DMS53 treated with DMSO at 0.1 percent for 48 hours (cell line): ENCODE measurements around the gene INPP5A.
"Not testable (repeated sequence)": the region's sequence is repeated elsewhere in the genome, so short reads cannot be mapped to it uniquely, and the experiment has no call there.

ENCODE experiments used
- DNase-seq: peaks from one replicate; lab custom pipeline; 2025; ENCODE audit not compliant: unreplicated experiment; lab: John Stamatoyannopoulos, UW

The INPP5A gene

GRCh38 chr10:132537684-132538001 is at the start of gene INPP5A:
Gene INPP5A (plus strand): TSS chr10:132537787. CDS start chr10:132538097, 310 bp downstream.
- no peak for DNase-seq

DNA sequence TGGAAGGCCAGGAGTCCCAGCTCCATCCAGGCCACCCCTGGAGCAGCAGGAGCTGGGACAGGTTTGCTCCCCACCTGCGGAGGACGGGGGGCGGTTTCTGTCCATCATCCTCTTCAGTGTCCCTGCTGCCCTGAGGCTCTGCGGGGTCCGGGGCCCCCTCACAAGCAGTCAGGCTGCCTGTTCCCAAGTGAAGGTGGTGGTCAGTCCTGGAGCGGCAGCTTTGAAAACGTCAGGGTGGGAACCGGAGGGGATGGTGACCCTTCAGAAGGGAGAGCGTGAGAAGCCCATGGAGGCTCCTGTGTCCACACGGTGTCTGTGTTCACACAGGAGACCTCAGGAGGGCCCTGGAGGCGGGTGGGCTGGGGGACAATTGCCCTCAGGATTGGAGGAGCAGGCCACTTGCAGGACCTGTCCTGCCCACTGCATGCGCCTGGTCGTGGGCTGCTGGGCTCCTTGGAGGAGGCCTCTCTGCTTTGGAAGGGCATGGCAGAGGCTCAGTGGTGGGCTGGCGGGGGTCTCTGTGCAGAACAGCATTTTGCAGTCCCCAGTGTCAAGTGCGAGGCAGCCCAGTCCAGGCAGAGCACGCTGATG is 49.3 kb upstream of the INPP5A start:
- no peak for DNase-seq

DNA sequence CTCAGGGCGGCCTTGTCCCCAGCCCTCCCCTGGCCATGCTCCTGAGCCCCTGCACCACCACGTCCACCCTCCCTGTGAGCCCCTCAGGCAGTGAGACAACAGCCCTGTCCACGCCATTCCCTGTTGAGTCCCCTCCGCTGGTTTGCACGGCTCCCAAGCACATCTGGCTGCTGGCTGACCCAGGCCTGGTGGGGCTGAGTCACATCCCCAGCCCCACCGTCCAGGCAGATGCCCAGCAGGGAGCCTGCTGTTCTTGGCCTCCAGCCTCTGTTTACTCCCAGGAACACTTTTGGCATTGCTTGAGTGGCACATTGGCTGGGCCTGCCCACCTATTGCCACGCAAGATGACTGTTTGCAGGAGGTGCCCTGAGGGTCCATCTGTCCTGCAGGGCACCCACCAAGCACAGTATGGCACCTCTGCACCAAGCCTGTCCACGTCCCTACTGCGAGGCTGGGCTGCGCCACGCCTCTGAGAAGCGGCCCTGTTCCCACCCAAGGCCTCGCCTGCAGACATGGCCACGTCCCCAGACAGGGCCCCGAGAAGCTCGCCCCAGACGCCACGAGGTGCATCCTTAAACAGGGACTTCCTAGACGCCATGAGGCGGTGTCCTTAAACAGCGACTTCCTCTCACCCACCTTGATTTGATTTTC is 48.4 kb upstream of the INPP5A start:
- DNase-seq, result no peak

DNA sequence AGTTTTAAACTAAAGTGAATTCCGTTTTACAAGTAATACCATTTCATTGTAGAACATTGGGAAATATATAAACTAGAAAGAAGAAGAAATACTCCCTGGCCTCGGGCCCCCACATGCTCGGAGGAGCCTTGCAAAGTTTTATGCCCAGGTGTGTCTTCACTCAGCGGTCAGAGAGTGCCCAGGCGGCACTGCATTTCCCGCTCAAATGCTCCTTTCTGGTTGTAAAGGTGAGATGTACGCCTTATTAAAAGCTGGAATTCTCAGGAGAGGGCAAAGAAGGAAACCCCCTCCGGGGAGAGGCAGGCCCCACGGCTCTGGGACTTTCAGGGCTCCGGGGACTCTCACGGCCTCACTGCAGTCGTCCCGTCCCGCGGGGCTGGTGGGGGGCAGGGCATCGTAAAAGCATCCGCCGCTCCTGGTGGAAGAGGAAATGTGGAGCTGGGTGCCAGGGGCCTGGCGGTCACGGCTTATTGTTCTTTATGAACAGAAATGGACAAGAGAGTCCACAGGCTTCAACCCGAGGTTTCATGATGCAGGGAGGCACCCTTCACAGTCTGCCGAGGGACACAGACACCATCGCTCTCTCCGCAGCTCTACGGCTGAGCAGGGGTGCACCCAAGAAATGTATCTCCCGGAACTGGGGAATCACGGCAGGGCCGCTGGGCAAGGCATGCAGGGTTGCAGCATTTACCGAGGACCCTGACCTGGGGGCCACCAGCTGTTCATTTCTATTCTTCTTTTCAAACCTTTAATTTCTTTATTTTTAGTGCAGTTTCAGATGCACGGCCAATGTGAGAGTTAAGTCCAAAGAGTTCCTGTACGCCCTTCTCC is 47.7 kb upstream of the INPP5A start:
- no peak for DNase-seq

GRCh38 chr10:132491534-132491933 is 46.1 kb upstream of the INPP5A start:
- not testable (repeated sequence) for DNase-seq

GRCh38 chr10:132492323-132493025 is 45.1 kb upstream of the INPP5A start:
- no peak for DNase-seq

DNA sequence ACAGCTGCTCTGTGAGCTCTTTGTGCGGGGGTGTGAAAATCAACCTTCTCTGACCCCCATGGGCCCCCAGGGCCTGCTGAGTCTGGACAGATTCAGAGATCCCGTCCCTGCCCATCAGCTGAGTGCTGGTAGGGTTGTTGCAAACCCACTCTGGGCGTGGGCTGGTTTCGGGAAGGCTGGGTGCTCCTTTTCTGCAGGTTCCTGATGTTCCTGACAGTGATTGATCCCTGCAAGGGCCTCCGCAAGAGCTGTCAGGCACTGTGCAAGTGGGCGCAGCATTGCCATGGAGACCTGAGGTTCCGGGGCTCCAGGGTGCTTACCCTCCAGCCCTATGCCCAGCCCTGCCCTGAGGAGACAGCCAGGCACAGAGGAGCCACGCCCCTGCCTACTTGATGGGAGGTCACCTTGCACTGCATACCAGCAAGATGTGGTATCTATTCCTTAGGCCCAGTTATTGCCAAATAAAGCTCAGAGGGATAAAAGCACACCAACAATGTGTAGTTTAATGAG is 44.3 kb upstream of the INPP5A start:
- no peak for DNase-seq

DNA sequence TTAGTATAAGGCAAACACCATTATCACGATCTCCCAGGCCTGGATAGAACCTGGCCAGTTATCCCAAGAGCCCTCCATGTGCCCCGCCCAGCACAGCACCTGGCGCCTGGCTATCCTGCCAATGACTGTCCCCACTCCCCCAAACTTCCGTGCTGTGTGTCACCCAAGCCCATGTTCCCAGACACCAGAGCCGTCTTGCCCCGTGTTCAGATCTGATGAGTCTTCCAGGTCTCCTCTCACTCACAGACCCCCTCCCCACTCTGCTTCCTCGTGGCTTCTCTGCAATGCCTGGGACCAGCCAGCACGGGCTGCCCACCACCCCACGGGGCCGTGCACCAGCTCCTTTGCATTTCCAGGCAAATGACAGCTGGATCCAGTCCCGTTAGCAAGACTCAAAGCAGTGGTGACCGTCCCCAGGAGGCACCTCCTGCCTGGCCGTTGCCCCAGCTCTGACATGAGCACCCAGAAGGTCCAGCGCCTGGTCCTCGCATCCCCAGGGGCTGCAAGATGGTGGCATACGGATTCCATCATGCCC is 43.8 kb upstream of the INPP5A start:
- no peak for DNase-seq

DNA sequence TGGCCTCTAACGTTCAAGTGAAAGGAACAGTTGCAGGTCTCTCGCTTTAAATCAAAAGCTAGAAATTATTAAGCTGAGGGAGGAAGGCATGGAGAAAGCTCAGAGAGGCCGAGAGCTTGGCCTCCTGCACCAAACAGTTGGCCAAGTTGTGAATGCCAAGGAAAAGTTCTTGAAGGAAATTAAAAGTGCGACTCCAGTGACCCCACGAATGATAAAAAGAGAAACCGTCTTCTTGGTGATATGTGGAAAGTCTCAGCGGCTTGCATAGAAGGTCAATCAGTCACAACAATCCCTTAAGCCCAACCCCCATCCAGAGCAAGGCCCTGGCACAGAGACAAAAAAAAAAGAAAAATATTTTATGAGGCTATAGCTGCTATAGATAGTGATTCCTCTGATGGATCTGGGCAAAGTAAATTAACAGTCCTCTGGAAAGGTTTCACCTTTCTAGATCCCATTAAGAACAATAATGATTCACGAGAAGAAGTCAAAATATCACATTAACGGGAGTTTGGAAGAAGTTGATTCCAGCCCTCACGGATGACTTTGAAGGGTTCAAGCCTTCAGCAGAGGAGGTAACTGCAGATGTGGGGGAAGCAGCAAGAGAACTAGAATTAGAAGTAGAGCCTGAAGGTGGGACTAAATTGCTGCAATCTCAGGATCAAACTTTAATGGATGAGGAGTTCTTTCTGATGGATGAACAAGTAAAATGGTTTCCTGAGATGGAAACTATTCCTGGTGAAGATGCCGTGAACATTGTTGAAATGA is 42.5 kb upstream of the INPP5A start:
- DNase-seq, result no peak

DNA sequence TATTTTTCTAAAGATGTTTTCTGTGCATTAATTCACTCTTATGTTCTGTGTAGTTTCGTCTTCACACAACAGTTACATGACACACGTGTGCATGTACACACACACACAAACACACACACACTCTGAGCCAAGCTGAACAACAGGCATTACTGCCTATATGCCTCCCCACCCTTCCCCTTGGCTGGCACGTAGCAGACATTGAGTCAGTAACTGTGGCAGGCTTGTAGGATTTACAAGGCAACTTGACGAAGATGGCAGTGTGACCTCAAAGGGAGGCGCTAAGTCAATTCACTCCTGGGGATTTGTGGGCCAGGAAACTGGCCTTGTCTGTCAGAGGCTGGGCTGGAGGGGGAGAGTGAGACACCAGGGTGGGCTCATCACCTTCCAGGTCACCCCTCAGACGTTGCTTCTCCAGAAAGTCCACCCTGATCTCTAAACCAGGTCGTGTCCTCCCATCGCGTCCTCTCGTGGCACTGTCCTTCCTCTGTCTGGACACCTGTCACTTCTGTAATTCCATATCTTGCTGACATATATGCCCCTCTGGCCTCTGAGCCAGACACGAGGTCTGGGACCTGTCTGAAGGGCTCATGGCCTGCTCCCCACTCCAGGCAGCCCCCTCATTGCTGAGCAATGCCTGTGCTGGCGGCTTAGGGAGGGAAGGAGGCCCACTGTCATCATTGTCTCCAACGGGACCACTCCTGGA is 41.1 kb upstream of the INPP5A start:
- DNase-seq, result no peak

DNA sequence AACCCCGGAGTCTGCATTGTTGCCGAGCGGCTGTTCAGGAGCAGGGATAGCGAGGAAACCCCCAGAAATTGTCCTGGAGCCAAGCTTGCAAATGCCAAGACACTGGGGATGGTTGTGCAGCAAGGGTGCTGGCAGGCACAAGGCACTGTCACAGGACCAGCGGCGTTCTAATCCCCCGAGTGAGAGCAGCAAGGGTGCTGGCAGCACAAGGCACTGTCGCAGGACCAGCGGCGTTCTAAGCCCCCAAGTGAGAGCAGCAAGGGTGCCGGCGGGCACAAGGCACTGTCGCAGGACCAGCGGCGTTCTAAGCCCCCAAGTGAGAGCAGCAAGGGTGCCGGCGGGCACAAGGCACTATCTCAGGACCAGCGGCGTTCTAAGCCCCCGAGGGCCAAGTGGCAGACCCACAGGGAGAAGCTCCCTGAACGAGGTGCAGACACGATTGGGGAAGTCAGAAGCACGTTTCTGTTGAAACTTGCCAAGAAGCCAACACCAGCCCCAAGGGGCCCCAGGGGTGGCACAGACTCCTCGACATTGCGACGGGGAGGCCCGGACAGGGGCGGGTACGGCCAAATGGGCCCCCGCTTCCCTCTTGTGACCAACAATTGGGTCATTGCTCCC is 40.4 kb upstream of the INPP5A start:
- DNase-seq, result no peak

DNA sequence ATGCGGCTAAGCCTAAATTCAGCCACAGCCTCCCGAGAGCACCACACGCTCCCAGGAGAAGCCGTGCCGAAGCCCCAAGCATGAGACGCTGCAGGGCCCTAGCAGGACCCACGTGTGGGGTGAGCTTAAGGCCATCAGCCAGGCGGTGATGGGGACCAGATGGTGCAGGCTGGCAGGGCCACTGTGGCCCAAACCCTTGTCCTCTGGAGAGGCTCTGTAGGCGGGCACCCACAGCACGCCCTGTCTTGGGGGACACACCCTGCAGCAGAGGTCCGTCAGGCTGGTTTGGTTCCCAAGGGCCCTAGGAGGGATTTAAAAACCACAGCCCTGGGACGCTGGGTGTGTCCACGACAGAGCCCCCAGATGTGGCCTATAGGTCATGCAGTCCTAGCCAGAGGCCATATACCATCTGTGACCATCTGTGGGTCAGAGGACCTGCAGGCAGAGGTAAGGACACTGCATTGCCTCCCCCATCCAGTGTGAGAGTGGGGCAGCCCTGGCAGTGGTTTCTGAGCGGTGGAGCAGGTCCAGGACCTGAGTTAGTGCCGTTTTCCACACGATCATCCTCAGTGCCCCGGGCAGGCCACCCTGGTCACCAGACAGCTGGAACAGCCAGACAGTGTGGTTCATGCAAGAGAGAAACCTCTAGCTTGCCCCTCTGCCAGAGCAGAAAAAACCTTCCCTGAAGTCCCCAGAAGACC is 39.6 kb upstream of the INPP5A start:
- no peak for DNase-seq

DNA sequence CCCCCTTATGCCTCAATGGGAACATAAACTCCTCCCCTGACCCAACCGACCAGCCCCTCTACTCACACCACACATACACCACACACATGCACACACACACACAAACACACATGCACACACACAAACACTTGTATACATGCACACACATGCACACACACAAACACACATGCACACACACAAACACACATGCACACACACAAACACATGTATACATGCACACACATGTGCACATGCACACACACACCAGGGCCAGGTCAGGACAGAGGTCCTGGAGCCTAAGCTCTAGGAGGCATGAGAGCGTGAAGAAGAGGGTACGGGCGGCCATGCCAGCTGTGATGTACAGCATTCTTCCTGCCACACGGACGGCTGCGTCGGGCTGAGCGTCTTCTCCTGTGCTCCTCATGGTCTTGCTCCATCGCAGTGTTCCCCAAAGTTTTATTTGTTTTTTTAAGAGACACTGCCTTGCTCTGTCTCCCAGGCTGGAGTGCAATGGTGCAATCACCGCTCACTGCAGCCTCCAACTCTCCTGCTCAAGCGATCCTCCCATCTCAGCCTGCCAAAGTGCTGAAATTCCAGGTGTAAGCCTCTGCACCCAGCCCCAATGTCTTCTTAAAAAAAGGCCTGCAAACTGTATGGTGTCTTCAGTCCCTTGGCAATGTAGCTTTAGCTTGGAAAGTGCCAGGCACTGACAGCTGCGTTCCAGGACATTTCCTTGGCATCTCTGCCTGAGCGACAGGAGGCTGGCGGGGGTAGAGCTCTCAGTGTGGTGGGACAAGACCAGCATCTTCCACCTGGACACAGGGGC is 38.8 kb upstream of the INPP5A start:
- DNase-seq, result no peak

- no peak for DNase-seq
These were observed 38.3 kb upstream of the INPP5A start for GRCh38 chr10:132499367-132499685.

DNA sequence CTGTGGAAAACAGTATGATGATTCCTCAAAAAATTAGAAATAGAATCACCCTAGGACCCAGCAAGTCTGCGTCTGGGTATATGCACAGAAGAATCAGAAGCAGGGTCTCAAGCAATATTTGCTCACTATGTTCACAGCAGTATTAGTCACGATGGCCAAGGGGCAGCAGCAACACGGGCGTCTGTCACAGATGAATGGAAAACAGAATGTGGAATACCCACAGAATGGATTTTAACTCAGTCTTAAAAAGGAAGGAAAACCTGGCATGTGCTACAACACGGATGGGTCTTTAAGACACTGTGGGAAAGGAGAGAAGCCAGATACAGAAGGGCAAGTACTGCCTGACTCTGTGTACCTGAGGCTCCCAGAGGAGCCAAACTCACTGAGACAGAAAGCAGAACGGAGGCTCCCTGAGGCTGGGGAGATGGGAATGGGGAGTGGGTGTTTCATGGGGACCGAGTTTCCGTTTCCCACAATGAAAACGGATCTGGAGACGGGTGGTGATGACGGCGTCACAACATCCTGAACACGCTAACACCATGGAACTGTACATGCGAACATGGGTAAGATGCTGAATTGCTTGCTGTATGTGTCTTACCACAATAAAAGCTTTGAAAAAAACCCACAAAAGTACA is 36.7 kb upstream of the INPP5A start:
- DNase-seq, result no peak

- no peak for DNase-seq
These were observed 34.9 kb upstream of the INPP5A start for GRCh38 chr10:132502544-132503300.
